HEK293 (cell line): ENCODE data around the gene RGS9.

ENCODE experiments used
- GFI1B ChIP-seq: fragments of 450-650 bp; formaldehyde crosslinking; IDR thresholded peaks from 2 replicates; pipeline ENCODE4 v1.5.1; 2016; ENCODE audit warnings: missing biosample characterization, missing genetic modification characterization
- GLIS2 ChIP-seq: fragments of 450-650 bp; formaldehyde crosslinking; IDR thresholded peaks from 2 replicates; pipeline ENCODE4 v1.5.1; 2016; ENCODE audit warnings: missing biosample characterization, missing genetic modification characterization
- HIC1 ChIP-seq: fragments of 450-650 bp; formaldehyde crosslinking; IDR thresholded peaks from 2 replicates; pipeline ENCODE4 v1.5.1; 2016; ENCODE audit warnings: missing biosample characterization, missing genetic modification characterization
- HOXC10 ChIP-seq: sonication (generic); formaldehyde crosslinking; IDR thresholded peaks from 2 replicates; pipeline ENCODE4 v1.8.1; 2023; ENCODE audit warnings: mild to moderate bottlenecking, missing genetic modification reagents
- IKZF3 ChIP-seq: fragments of 450-650 bp; IDR thresholded peaks from 2 replicates; pipeline ENCODE4 v1.5.0; 2018; ENCODE audit warnings: missing biosample characterization, mild to moderate bottlenecking, missing genetic modification characterization, moderate library complexity
- PRDM4 ChIP-seq: fragments of 450-650 bp; formaldehyde crosslinking; IDR thresholded peaks from 2 replicates; pipeline ENCODE4 v1.5.1; 2017; ENCODE audit warnings: missing biosample characterization, missing genetic modification characterization
- SCRT1 ChIP-seq: fragments of 450-650 bp; formaldehyde crosslinking; IDR thresholded peaks from 2 replicates; pipeline ENCODE4 v1.5.1; 2016; ENCODE audit warnings: missing biosample characterization, missing genetic modification characterization, borderline replicate concordance
- SETDB1 ChIP-seq: IDR thresholded peaks from one replicate; pipeline ENCODE4 v1.6.1; 2017; ENCODE audit warnings: mild to moderate bottlenecking, low read length, moderate library complexity, mixed read lengths; ENCODE audit not compliant: insufficient read length
- SP2 ChIP-seq: fragments of 450-650 bp; formaldehyde crosslinking; IDR thresholded peaks from 2 replicates; pipeline ENCODE4 v1.5.1; 2016; ENCODE audit warnings: missing biosample characterization, missing genetic modification characterization
- TCF7L2 ChIP-seq: IDR thresholded peaks from 2 replicates; pipeline ENCODE4 v1.6.1; 2011; ENCODE audit warnings: low read depth, mild to moderate bottlenecking, inconsistent platforms, low read length, moderate library complexity, borderline replicate concordance
- WT1 ChIP-seq: fragments of 450-650 bp; formaldehyde crosslinking; IDR thresholded peaks from 2 replicates; pipeline ENCODE4 v1.5.1; 2016; ENCODE audit warnings: missing biosample characterization, missing genetic modification characterization
- ZBTB17 ChIP-seq: fragments of 450-650 bp; formaldehyde crosslinking; IDR thresholded peaks from 2 replicates; pipeline ENCODE4 v1.5.1; 2016; ENCODE audit warnings: missing biosample characterization, missing genetic modification characterization
- ZBTB7A ChIP-seq: fragments of 450-650 bp; formaldehyde crosslinking; IDR thresholded peaks from 2 replicates; pipeline ENCODE4 v1.5.1; 2016; ENCODE audit warnings: low read depth, missing biosample characterization, missing genetic modification characterization
- ZFP3 ChIP-seq: fragments of 450-650 bp; formaldehyde crosslinking; IDR thresholded peaks from 2 replicates; pipeline ENCODE4 v1.5.1; 2016; ENCODE audit warnings: low read depth, missing biosample characterization, missing genetic modification characterization
- ZNF112 ChIP-seq: fragments of 450-650 bp; formaldehyde crosslinking; IDR thresholded peaks from 2 replicates; pipeline ENCODE4 v1.5.0; 2017; ENCODE audit warnings: missing biosample characterization, missing genetic modification characterization
- ZNF133 ChIP-seq: fragments of 450-650 bp; formaldehyde crosslinking; IDR thresholded peaks from 2 replicates; pipeline ENCODE4 v1.5.1; 2016; ENCODE audit warnings: missing biosample characterization, missing genetic modification characterization
- ZNF140 ChIP-seq: fragments of 450-650 bp; formaldehyde crosslinking; IDR thresholded peaks from 2 replicates; pipeline ENCODE4 v1.5.1; 2016; ENCODE audit warnings: missing biosample characterization, missing genetic modification characterization
- ZNF157 ChIP-seq: fragments of 450-650 bp; formaldehyde crosslinking; IDR thresholded peaks from 2 replicates; pipeline ENCODE4 v1.5.1; 2016; ENCODE audit warnings: missing biosample characterization, missing genetic modification characterization
- ZNF19 ChIP-seq: fragments of 450-650 bp; formaldehyde crosslinking; IDR thresholded peaks from 2 replicates; pipeline ENCODE4; 2016; ENCODE audit warnings: missing biosample characterization, missing genetic modification characterization, low read depth
- ZNF302 ChIP-seq: fragments of 450-650 bp; formaldehyde crosslinking; IDR thresholded peaks from 2 replicates; pipeline ENCODE4 v1.5.1; 2016; ENCODE audit warnings: missing biosample characterization, missing genetic modification characterization, low read depth
- ZNF404 ChIP-seq: fragments of 450-650 bp; formaldehyde crosslinking; IDR thresholded peaks from 2 replicates; pipeline ENCODE4 v1.5.1; 2017; ENCODE audit warnings: missing biosample characterization, missing genetic modification characterization
- ZNF423 ChIP-seq: fragments of 450-650 bp; formaldehyde crosslinking; IDR thresholded peaks from 2 replicates; pipeline ENCODE4 v1.5.1; 2016; ENCODE audit warnings: missing biosample characterization, missing genetic modification characterization
- ZNF48 ChIP-seq: fragments of 450-650 bp; formaldehyde crosslinking; IDR thresholded peaks from 2 replicates; pipeline ENCODE4 v1.5.1; 2016; ENCODE audit warnings: missing biosample characterization, missing genetic modification characterization
- ZNF521 ChIP-seq: fragments of 450-650 bp; formaldehyde crosslinking; IDR thresholded peaks from 2 replicates; pipeline ENCODE4 v1.5.1; 2017; ENCODE audit warnings: missing biosample characterization, mild to moderate bottlenecking, missing genetic modification characterization
- ZNF530 ChIP-seq: fragments of 450-650 bp; formaldehyde crosslinking; IDR thresholded peaks from 2 replicates; pipeline ENCODE4 v1.5.1; 2016; ENCODE audit warnings: low read depth, missing biosample characterization, missing genetic modification characterization
- ZNF549 ChIP-seq: fragments of 450-650 bp; IDR thresholded peaks from 2 replicates; pipeline ENCODE4 v1.5.1; 2018; ENCODE audit warnings: missing biosample characterization, missing genetic modification characterization, mild to moderate bottlenecking, inconsistent platforms, moderate library complexity
- ZNF560 ChIP-seq: fragments of 450-650 bp; formaldehyde crosslinking; IDR thresholded peaks from 2 replicates; pipeline ENCODE4 v1.5.1; 2017; ENCODE audit warnings: missing biosample characterization, missing genetic modification characterization, borderline replicate concordance
- ZNF561 ChIP-seq: fragments of 450-650 bp; IDR thresholded peaks from 2 replicates; pipeline ENCODE4 v1.5.1; 2018; ENCODE audit warnings: missing biosample characterization, missing genetic modification characterization, borderline replicate concordance
- ZNF610 ChIP-seq: fragments of 450-650 bp; formaldehyde crosslinking; IDR thresholded peaks from 2 replicates; pipeline ENCODE4 v1.5.1; 2016; ENCODE audit warnings: missing biosample characterization, missing genetic modification characterization, borderline replicate concordance
- ZNF645 ChIP-seq: fragments of 450-650 bp; formaldehyde crosslinking; IDR thresholded peaks from 2 replicates; pipeline ENCODE4; 2016; ENCODE audit warnings: missing biosample characterization, missing genetic modification characterization
- ZNF747 ChIP-seq: fragments of 450-650 bp; formaldehyde crosslinking; IDR thresholded peaks from 2 replicates; pipeline ENCODE4 v1.5.1; 2016; ENCODE audit warnings: missing biosample characterization, missing genetic modification characterization
- ZNF76 ChIP-seq: fragments of 450-650 bp; formaldehyde crosslinking; IDR thresholded peaks from 2 replicates; pipeline ENCODE4; 2016; ENCODE audit warnings: low read depth, missing biosample characterization, missing genetic modification characterization, borderline replicate concordance
- ZNF837 ChIP-seq: fragments of 450-650 bp; formaldehyde crosslinking; IDR thresholded peaks from 2 replicates; pipeline ENCODE4 v1.5.1; 2016; ENCODE audit warnings: missing biosample characterization, missing genetic modification characterization
- ZSCAN5A ChIP-seq: fragments of 450-650 bp; formaldehyde crosslinking; IDR thresholded peaks from 2 replicates; pipeline ENCODE4 v1.5.1; 2016; ENCODE audit warnings: missing biosample characterization, missing genetic modification characterization

Gene RGS9

GRCh38 chr17:65137021-65137939 lies at the start of gene RGS9 (continued):
- TF ChIP-seq ZSCAN5A (tag by site-specific recombination) (no peak), ZNF530 (tag by site-specific recombination) (no peak), SP2 (tag by site-specific recombination) (peak; percentile 59), ZNF560 (no peak), ZNF302 (tag by site-specific recombination) (no peak), HIC1 (tag by site-specific recombination) (no peak), ZNF19 (tag by site-specific recombination) (no peak), ZBTB7A (tag by site-specific recombination) (peak; percentile 93; the same call in 1 of the 2 replicates), ZNF112 (tag by site-specific recombination) (no peak), PRDM4 (no peak), ZNF157 (tag by site-specific recombination) (no peak), TCF7L2 (no peak), WT1 (peak; percentile 77), ZNF610 (0 out of 2 replicates have a peak, but pooled peaks have one; percentile 15), ZNF561 (tag by site-specific recombination) (peak; percentile 56; the same call in 1 of the 2 replicates), ZNF140 (tag by site-specific recombination) (no peak), SCRT1 (tag by site-specific recombination) (peak; percentile 93), ZNF747 (no peak), ZNF133 (tag by site-specific recombination) (no peak), ZNF521 (no peak), ZNF76 (tag by site-specific recombination) (no peak), IKZF3 (peak; percentile 82), GLIS2 (peak; percentile 89), ZNF549 (tag by site-specific recombination) (no peak), ZNF837 (tag by site-specific recombination) (no peak), GFI1B (tag by site-specific recombination) (no peak), ZNF48 (tag by site-specific recombination) (no peak), ZNF645 (tag by site-specific recombination) (no peak), ZFP3 (tag by site-specific recombination) (no peak), SETDB1 (no peak), ZBTB17 (tag by site-specific recombination) (no peak; the same call in 1 of the 2 replicates), HOXC10 (no peak), ZNF423 (no peak), ZNF404 (tag by site-specific recombination) (no peak)
